ENCODE measurements around the gene TNFRSF18. TPM values are rescaled to one million over a fixed set of nuclear protein-coding genes. Genes with fewer than 3 reads are reported as not detected.

Gene TNFRSF18

DNA sequence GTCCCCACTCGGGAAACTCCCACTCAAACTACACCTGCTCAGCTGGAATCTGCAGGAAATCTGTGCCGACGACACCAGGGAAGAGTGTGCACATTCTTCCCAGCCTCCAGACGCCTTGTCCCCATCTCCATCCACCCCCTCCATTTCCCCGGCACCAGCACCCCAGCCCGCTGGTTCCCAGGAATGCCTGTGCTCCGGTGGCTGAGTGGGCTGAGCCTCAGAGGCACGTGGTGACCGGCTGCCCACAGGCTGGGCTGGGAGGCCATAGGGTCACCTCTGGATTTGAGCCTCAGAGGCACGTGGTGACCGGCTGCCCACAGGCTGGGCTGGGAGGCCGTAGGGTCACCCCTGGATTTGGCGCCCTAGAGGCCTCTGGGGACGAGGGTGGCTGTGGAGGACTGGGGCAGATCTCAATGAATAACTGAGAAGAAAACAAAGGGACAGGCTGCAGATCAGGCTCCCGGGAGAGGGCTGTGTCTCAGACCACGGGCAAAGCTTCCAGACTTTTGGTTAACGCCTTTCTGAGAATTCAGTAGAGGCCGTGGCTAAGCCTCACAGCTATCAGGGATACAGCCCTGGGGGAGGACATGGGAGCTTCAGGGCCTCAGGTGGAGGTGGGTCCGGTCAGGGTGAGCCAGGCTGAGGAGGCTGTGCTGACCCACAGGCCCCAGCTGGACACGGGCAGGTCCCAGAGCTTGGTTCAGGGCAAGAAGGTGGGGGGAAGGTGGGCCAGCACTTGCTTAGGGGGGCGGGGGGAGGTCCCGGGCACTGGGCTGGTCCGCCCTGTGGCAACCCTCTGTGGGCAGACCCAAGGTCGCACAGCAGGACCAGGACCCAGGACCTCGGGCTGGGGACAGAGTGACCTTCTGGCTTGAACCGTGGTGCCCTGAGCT lies 50.0 kb downstream of the TNFRSF18 start:
- no peak overlapping the region for H2BK5ac ChIP-seq (ENCODE audit: low read depth, low read length, poor library complexity, severe bottlenecking)
- WGBS = 89% methylated on average over 26 of the region's 26 CpGs

DNA sequence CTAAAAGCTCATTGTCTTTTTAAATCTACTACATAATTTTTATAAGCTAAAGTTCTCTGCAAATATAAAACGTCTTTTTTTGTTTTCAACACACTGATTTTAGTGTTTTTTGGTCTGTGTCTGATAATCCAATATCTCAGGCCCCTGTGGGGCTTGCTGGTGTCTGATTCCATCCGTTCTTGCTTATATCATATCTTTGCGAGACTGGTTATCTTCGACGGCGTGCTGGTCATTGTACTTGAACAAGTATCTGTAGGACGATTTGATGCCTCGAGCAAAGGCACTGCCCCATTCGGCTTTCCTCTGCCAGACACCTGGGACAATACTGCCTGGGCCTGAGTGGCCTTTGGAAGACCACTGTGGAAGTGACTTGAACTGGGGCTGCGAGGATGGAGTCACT lies 51.1 kb downstream of the TNFRSF18 start:
- no peaks in the 10 kb centered on the region for H3K9me3 ChIP-seq (ENCODE audit: control insufficient read depth, low read length)
- no peak overlapping the region for H3K4me2 ChIP-seq (ENCODE audit: low read length, poor library complexity, severe bottlenecking)
- no peak for DNase-seq
- no peak overlapping the region for H3K27ac ChIP-seq (ENCODE audit: low read length, poor library complexity, severe bottlenecking)
- no peak overlapping the region for H3K23ac ChIP-seq (ENCODE audit: low read length in 2 of 2)
- H2BK15ac ChIP-seq (ENCODE audit: low read depth, poor library complexity, severe bottlenecking) = no peak overlapping the region
- H3K4me1 ChIP-seq (ENCODE audit: control insufficient read depth, insufficient read depth, low read depth, low read length) = peaks cover 35% of the 10 kb centered on the region
- H2AK5ac ChIP-seq (ENCODE audit: low read length, severe bottlenecking) = no peak overlapping the region
- 92% methylated on average over 10 of the region's 10 CpGs for WGBS
- H3K36me3 ChIP-seq (ENCODE audit: control insufficient read depth in 1 of 2, insufficient read depth in 2 of 2, low read depth in 1 of 2, low read length in 2 of 2) = peaks cover 0 to 3% of the 10 kb centered on the region in 2 experiments
- H4K8ac ChIP-seq (ENCODE audit: low read length) = no peak overlapping the region
- no peak overlapping the region for H3K4ac ChIP-seq (ENCODE audit: low read depth in 1 of 2, low read length in 2 of 2)
- H3K9ac ChIP-seq (ENCODE audit: low read length) = no peak overlapping the region
- H2BK12ac ChIP-seq (ENCODE audit: low read length in 2 of 2) = no peak overlapping the region
- H3K4me3 ChIP-seq (ENCODE audit: insufficient read depth in 1 of 2, low read depth in 1 of 2, low read length in 2 of 2) = no peak overlapping the region
- no peak overlapping the region for H3K14ac ChIP-seq (ENCODE audit: low read length in 2 of 2)
- H2BK120ac ChIP-seq (ENCODE audit: low read depth, low read length) = no peak overlapping the region
- H4K91ac ChIP-seq (ENCODE audit: low read length) = no peak overlapping the region
- H3K18ac ChIP-seq (ENCODE audit: low read depth in 1 of 2, low read length in 2 of 2) = no peak overlapping the region
- H2BK5ac ChIP-seq (ENCODE audit: low read depth, low read length, poor library complexity, severe bottlenecking) = no peak overlapping the region
- no peaks in the 10 kb centered on the region for H3K79me1 ChIP-seq (replicated peaks; ENCODE audit: low read length, poor library complexity, severe bottlenecking)
- no peaks in the 10 kb centered on the region for H3K27me3 ChIP-seq (ENCODE audit: control insufficient read depth in 1 of 2, insufficient read depth in 1 of 2, low read length in 2 of 2)
- no peak overlapping the region for H2AFZ ChIP-seq (ENCODE audit: low read depth, low read length)

More for the DNA sequence above, 50.0 kb downstream of the TNFRSF18 start:
- no peak overlapping the region for H2BK120ac ChIP-seq (ENCODE audit: low read depth, low read length)
- H4K91ac ChIP-seq (ENCODE audit: low read length) = no peak overlapping the region
- no peak overlapping the region for H4K8ac ChIP-seq (ENCODE audit: low read length)
- peaks cover 0 to 7% of the 10 kb centered on the region in 2 experiments for H3K27me3 ChIP-seq (ENCODE audit: control insufficient read depth in 1 of 2, insufficient read depth in 1 of 2, low read length in 2 of 2)
- H2BK15ac ChIP-seq (ENCODE audit: low read depth, poor library complexity, severe bottlenecking) = no peak overlapping the region
- DNase-seq = no peak
- no peak overlapping the region for H3K9ac ChIP-seq (ENCODE audit: low read length)
- H3K9me3 ChIP-seq (ENCODE audit: control insufficient read depth, low read length) = no peaks in the 10 kb centered on the region
- H3K36me3 ChIP-seq (ENCODE audit: control insufficient read depth in 1 of 2, insufficient read depth in 2 of 2, low read depth in 1 of 2, low read length in 2 of 2) = peaks cover 0 to 11% of the 10 kb centered on the region in 2 experiments
- H2BK12ac ChIP-seq (ENCODE audit: low read length in 2 of 2) = no peak overlapping the region
- H3K4me2 ChIP-seq (ENCODE audit: low read length, poor library complexity, severe bottlenecking) = no peak overlapping the region
- H3K4ac ChIP-seq (ENCODE audit: low read depth in 1 of 2, low read length in 2 of 2) = no peak overlapping the region
- no peak overlapping the region for H3K27ac ChIP-seq (ENCODE audit: low read length, poor library complexity, severe bottlenecking)
- H3K23ac ChIP-seq (ENCODE audit: low read length in 2 of 2) = no peak overlapping the region
- no peak overlapping the region for H3K14ac ChIP-seq (ENCODE audit: low read length in 2 of 2)
- H2AK5ac ChIP-seq (ENCODE audit: low read length, severe bottlenecking) = no peak overlapping the region
- no peak overlapping the region for H2AFZ ChIP-seq (ENCODE audit: low read depth, low read length)
- H3K4me1 ChIP-seq (ENCODE audit: control insufficient read depth, insufficient read depth, low read depth, low read length) = peaks cover 34% of the 10 kb centered on the region
- no peak overlapping the region for H3K4me3 ChIP-seq (ENCODE audit: insufficient read depth in 1 of 2, low read depth in 1 of 2, low read length in 2 of 2)
- H3K18ac ChIP-seq (ENCODE audit: low read depth in 1 of 2, low read length in 2 of 2) = no peak overlapping the region
- no peaks in the 10 kb centered on the region for H3K79me1 ChIP-seq (replicated peaks; ENCODE audit: low read length, poor library complexity, severe bottlenecking)

DNA sequence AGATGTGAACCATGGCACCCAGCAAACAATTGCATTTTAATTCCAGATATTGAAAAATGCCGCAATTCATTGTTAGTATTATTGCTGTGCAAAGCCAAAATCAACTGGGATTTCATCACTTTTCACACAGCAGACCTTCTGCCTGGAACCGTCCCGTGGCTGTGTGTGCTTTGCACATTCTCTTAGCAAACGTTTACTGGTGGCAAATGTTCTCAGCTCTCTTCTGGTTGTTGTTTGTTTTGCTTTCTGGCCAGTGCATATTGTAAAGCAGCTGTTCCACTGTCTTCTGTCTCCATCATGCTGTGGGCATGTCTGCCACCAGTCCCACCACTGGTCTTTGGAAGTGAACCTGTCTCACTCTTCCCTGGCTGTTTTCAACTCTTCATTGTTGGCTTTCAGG lies 52.5 kb downstream of the TNFRSF18 start:
- Histone ChIP-seq H3K4me2 (ENCODE audit: low read length, poor library complexity, severe bottlenecking) (no peak overlapping the region), H4K8ac (ENCODE audit: low read length) (no peak overlapping the region), H3K27ac (ENCODE audit: low read length, poor library complexity, severe bottlenecking) (peak overlapping the region; percentile 11), H4K91ac (ENCODE audit: low read length) (no peak overlapping the region), H2BK120ac (ENCODE audit: low read depth, low read length) (no peak overlapping the region), H3K4me3 (ENCODE audit: insufficient read depth in 1 of 2, low read depth in 1 of 2, low read length in 2 of 2) (no peak overlapping the region), H3K23ac (ENCODE audit: low read length in 2 of 2) (no peak overlapping the region), H3K27me3 (ENCODE audit: control insufficient read depth in 1 of 2, insufficient read depth in 1 of 2, low read length in 2 of 2) (no peaks in the 10 kb centered on the region), H3K18ac (ENCODE audit: low read depth in 1 of 2, low read length in 2 of 2) (no peak overlapping the region), H3K9ac (ENCODE audit: low read length) (no peak overlapping the region), H3K36me3 (ENCODE audit: control insufficient read depth in 1 of 2, insufficient read depth in 2 of 2, low read depth in 1 of 2, low read length in 2 of 2) (peaks cover 0 to 6% of the 10 kb centered on the region in 2 experiments), H2BK15ac (ENCODE audit: low read depth, poor library complexity, severe bottlenecking) (no peak overlapping the region), H2BK5ac (ENCODE audit: low read depth, low read length, poor library complexity, severe bottlenecking) (no peak overlapping the region), H3K9me3 (ENCODE audit: control insufficient read depth, low read length) (no peaks in the 10 kb centered on the region), H3K4ac (ENCODE audit: low read depth in 1 of 2, low read length in 2 of 2) (peak overlapping the region in 1 of 2 experiments; percentile 49), H3K79me1 (replicated peaks; ENCODE audit: low read length, poor library complexity, severe bottlenecking) (no peaks in the 10 kb centered on the region), H2AFZ (ENCODE audit: low read depth, low read length) (no peak overlapping the region), H2BK12ac (ENCODE audit: low read length in 2 of 2) (no peak overlapping the region), H3K4me1 (ENCODE audit: control insufficient read depth, insufficient read depth, low read depth, low read length) (peaks cover 35% of the 10 kb centered on the region), H3K14ac (ENCODE audit: low read length in 2 of 2) (no peak overlapping the region), H2AK5ac (ENCODE audit: low read length, severe bottlenecking) (peak overlapping the region; percentile 61)
- DNase-seq = no peak
- WGBS = 81% methylated on average over 4 of the region's 4 CpGs

Small RNA genes within 50 kb of the gene (small RNA-seq; reads per million reads assigned to genes)
- gene MIR200A (ENCODE audit: low read depth) (not detected), gene MIR200B (ENCODE audit: low read depth) (9.2 reads per million, percentile 77 among the genes with 10 or more reads in this experiment), gene MIR429 (ENCODE audit: low read depth) (1.4 reads per million)
